ENCODE data around the gene PI4K2A. TPM values are rescaled to one million over a fixed set of nuclear protein-coding genes. Genes with fewer than 3 reads are reported as not detected.

Gene PI4K2A
- total and polyA plus RNA-seq, 2 donors (not counting 3 experiments of a cell fraction or from before 2014, with no cell fraction given): 20.4 to 24.6 TPM

- POLR2A ChIA-PET: interaction anchor here (1.0 kb wide), 1 partner anchor 23 kb away, joined by 3 read pairs; no protein-coding TSS in a partner anchor
- no peaks in the 10 kb centered on the region for H3K36me3 ChIP-seq (ENCODE audit: control insufficient read depth in 2 of 2, extremely low read depth in 1 of 2, insufficient read depth in 2 of 2, low read length in 2 of 2)
- peak; percentile 32 for DNase-seq (ENCODE audit: low read depth, low spot score)
- TF ChIP-seq CTCF (IDR thresholded peaks at IDR 0.05; ENCODE audit: extremely low read depth in 1 of 2, insufficient read depth in 1 of 2, low read depth in 1 of 2, low read length in 2 of 2): peak in 1 of 2 donors; percentile 37
- TF ChIP-seq GATA2 (IDR thresholded peaks at IDR 0.05; ENCODE audit: insufficient read depth, insufficient read length, low read depth, low read length): no peak
- H3K4me1 ChIP-seq (ENCODE audit: control insufficient read depth, extremely low read depth, insufficient read depth, low read length): peaks cover 16% of the 10 kb centered on the region
- dilution Hi-C loops (cut with MboI; ENCODE audit: extremely low pct_ligation_motif_present, low sequenced_read_pairs) (no loop called here), intact Hi-C loops (cut with micrococcal nuclease) (no loop called here)
- H3K4me3 ChIP-seq (replicated peaks in 1 of 3; ENCODE audit: insufficient read depth in 1 of 3, low read depth in 1 of 3, low read length in 3 of 3): no peak overlapping the region
- H3K79me2 ChIP-seq (ENCODE audit: control insufficient read depth, insufficient read depth, low read length): no peaks in the 10 kb centered on the region
- no peak overlapping the region for H2AFZ ChIP-seq (ENCODE audit: low read depth, low read length)
- H3K4me2 ChIP-seq (ENCODE audit: insufficient read depth, low read length): no peak overlapping the region
- no peaks in the 10 kb centered on the region for H3K27me3 ChIP-seq (ENCODE audit: control insufficient read depth in 2 of 2, insufficient read depth in 2 of 2, low read length in 2 of 2)
- no peak overlapping the region for H3K27ac ChIP-seq (ENCODE audit: insufficient read depth, low read depth, low read length)
- FAIRE-seq: no peak
- CTCF ChIA-PET: interaction anchor here (1.1 to 3.6 kb wide), 6 partner anchors 9 to 38 kb away, joined by 3 to 39 read pairs (median 14); no protein-coding TSS in a partner anchor
- no peaks in the 10 kb centered on the region for H3K9me3 ChIP-seq (replicated peaks; ENCODE audit: control insufficient read depth, insufficient read depth, low read length)
- H3K9me1 ChIP-seq (replicated peaks; ENCODE audit: control insufficient read depth, extremely low read depth, insufficient read depth, low read length): no peaks in the 10 kb centered on the region
- no peak overlapping the region for H3K9ac ChIP-seq (replicated peaks; ENCODE audit: extremely low read depth, insufficient read depth, low read length)
- no TSS peak for BruUV-seq (replicated peaks)
- no peaks in the 10 kb centered on the region for H4K20me1 ChIP-seq (replicated peaks; ENCODE audit: control insufficient read depth, extremely low read depth, insufficient read depth, low read length)
Observed at GRCh38 chr10:97685395-97685958, 45.0 kb downstream of the PI4K2A start.

GRCh38 chr10:97686301-97686961 is 46.0 kb downstream of the PI4K2A start:
- peak overlapping the region; percentile 35 for H3K27ac ChIP-seq (ENCODE audit: insufficient read depth, low read depth, low read length)
- CTCF ChIA-PET: interaction anchor here (0.9 to 5.8 kb wide), 11 partner anchors 8 to 50 kb away, joined by 3 to 49 read pairs (median 10); partner anchors contain the start of genes MARVELD1 and ZFYVE27
- POLR2A ChIA-PET: interaction anchor here (1.0 to 1.7 kb wide), 5 partner anchors 9 to 28 kb away, joined by 3 to 6 read pairs (median 4); no protein-coding TSS in a partner anchor
- TSS peak; percentile 23 for BruUV-seq (replicated peaks)
- H3K9ac ChIP-seq (replicated peaks; ENCODE audit: extremely low read depth, insufficient read depth, low read length): peak overlapping the region; percentile 46
- peak overlapping the region; percentile 92 for H2AFZ ChIP-seq (ENCODE audit: low read depth, low read length)
- TF ChIP-seq CTCF (IDR thresholded peaks at IDR 0.05; ENCODE audit: extremely low read depth in 1 of 2, insufficient read depth in 1 of 2, low read depth in 1 of 2, low read length in 2 of 2) (no peak), JUN (IDR thresholded peaks at IDR 0.05; ENCODE audit: borderline replicate concordance, insufficient read depth, insufficient read length, low read depth) (no peak), POLR2A (IDR thresholded peaks at IDR 0.05; ENCODE audit: low read depth, low read length) (no peak), POLR2AphosphoS5 (IDR thresholded peaks at IDR 0.05; ENCODE audit: insufficient read depth, low read depth, low read length) (no peak), EZH2 (IDR thresholded peaks at IDR 0.05; ENCODE audit: borderline replicate concordance, low read depth, low read length, severe bottlenecking) (no peak), GATA2 (IDR thresholded peaks at IDR 0.05; ENCODE audit: insufficient read depth, insufficient read length, low read depth, low read length) (no peak), FOS (IDR thresholded peaks at IDR 0.05; ENCODE audit: borderline replicate concordance, insufficient read depth, low read length) (no peak), MYC (IDR thresholded peaks at IDR 0.05; ENCODE audit: low read depth, low read length) (no peak), MAX (IDR thresholded peaks at IDR 0.05; ENCODE audit: insufficient read depth, insufficient read length) (no peak)
- no peaks in the 10 kb centered on the region for H3K79me2 ChIP-seq (ENCODE audit: control insufficient read depth, insufficient read depth, low read length)
- H3K9me1 ChIP-seq (replicated peaks; ENCODE audit: control insufficient read depth, extremely low read depth, insufficient read depth, low read length): no peaks in the 10 kb centered on the region
- H3K36me3 ChIP-seq (ENCODE audit: control insufficient read depth in 2 of 2, extremely low read depth in 1 of 2, insufficient read depth in 2 of 2, low read length in 2 of 2): no peaks in the 10 kb centered on the region
- peak overlapping the region; percentile 70 for H3K4me2 ChIP-seq (ENCODE audit: insufficient read depth, low read length)
- DNase-seq (ENCODE audit: low read depth, low spot score): no peak
- peak overlapping the region; percentile 41 to 62 (median 60) for H3K4me3 ChIP-seq (replicated peaks in 1 of 3; ENCODE audit: insufficient read depth in 1 of 3, low read depth in 1 of 3, low read length in 3 of 3)
- dilution Hi-C loops (cut with MboI; ENCODE audit: extremely low pct_ligation_motif_present, low sequenced_read_pairs): no loop called here
- FAIRE-seq: no peak
- intact Hi-C loops (cut with micrococcal nuclease): loop anchor here (2.0 kb wide), 1 partner anchor 50 kb away; the partner anchor contains the start of gene ZFYVE27
- H3K4me1 ChIP-seq (ENCODE audit: control insufficient read depth, extremely low read depth, insufficient read depth, low read length): peaks cover 16% of the 10 kb centered on the region
- no peaks in the 10 kb centered on the region for H3K27me3 ChIP-seq (ENCODE audit: control insufficient read depth in 2 of 2, insufficient read depth in 2 of 2, low read length in 2 of 2)
- no peaks in the 10 kb centered on the region for H4K20me1 ChIP-seq (replicated peaks; ENCODE audit: control insufficient read depth, extremely low read depth, insufficient read depth, low read length)
- H3K9me3 ChIP-seq (replicated peaks; ENCODE audit: control insufficient read depth, insufficient read depth, low read length): no peaks in the 10 kb centered on the region

Data from endothelial cell of umbilical vein (primary cell).